ENCODE data around the gene PRKD1. TPM values are rescaled to one million over a fixed set of nuclear protein-coding genes. Genes with fewer than 3 reads are reported as not detected.

PRKD1 gene
- total and polyA plus RNA-seq, 2 of the 13 experiments (the other 11 are each of a cell fraction or from before 2014, with no cell fraction given): 0.22 to 1.3 TPM

- TF ChIP-seq ZBTB33 (CRISPR knock-in tag; IDR thresholded peaks at IDR 0.05) (no peak), ZBTB34 (CRISPR knock-in tag; IDR thresholded peaks at IDR 0.05) (no peak), HNRNPUL1 (IDR thresholded peaks at IDR 0.05; ENCODE audit: low read depth, low read length) (no peak), FOXP1 (IDR thresholded peaks at IDR 0.05) (no peak), FOXP1 (CRISPR knock-in tag; IDR thresholded peaks at IDR 0.05) (no peak), REL (CRISPR knock-in tag; conservative IDR thresholded peaks at IDR 0.05) (no peak)
These were observed 290.8 kb downstream of the PRKD1 start (continued) for GRCh38 chr14:29636870-29637269.

GRCh38 chr14:29630566-29631160 lies 297.0 kb downstream of the PRKD1 start:
- POLR2A ChIA-PET: no interaction called here
- CTCF ChIA-PET (ENCODE audit: low intra/inter-chr PET ratio, low total read pairs): no interaction called here
- 6% methylated on average over 5 of the region's 5 CpGs for WGBS (ENCODE audit: low lambda C conversion rate)
- H3K4me1 ChIP-seq (ENCODE audit: insufficient read depth, low read length): no peaks in the 10 kb centered on the region
- peaks cover 93% of the 10 kb centered on the region for H3K9me3 ChIP-seq (ENCODE audit: low read length)
- no TSS peak for BruUV-seq (replicated peaks)
- H3K79me2 ChIP-seq (ENCODE audit: insufficient read depth, low read length): no peaks in the 10 kb centered on the region
- no peaks in the 10 kb centered on the region for H3K27me3 ChIP-seq (ENCODE audit: control insufficient read depth in 1 of 2, insufficient read depth in 2 of 2, low read length in 2 of 2)
- no peaks in the 10 kb centered on the region for H3K36me3 ChIP-seq (replicated peaks in 1 of 2; ENCODE audit: control insufficient read depth in 1 of 2, insufficient read depth in 2 of 2, low read length in 2 of 2)
- H3K4me2 ChIP-seq (ENCODE audit: low read depth, low read length): no peak overlapping the region
- H4K20me1 ChIP-seq (ENCODE audit: insufficient read depth, low read length): no peaks in the 10 kb centered on the region
- H3K4me3 ChIP-seq (replicated peaks in 1 of 3; ENCODE audit: insufficient read depth in 1 of 3, low read depth in 2 of 3, low read length in 3 of 3): no peak overlapping the region
- DNase-seq (ENCODE audit: low spot score) (no peak), FAIRE-seq (no peak), ATAC-seq (no peak)
- intact Hi-C loops (cut with micrococcal nuclease; ENCODE audit: unreplicated experiment) (no loop called here), in situ Hi-C loops (cut with HindIII; ENCODE audit: extremely low pct_ligation_motif_present, low pct_unique_long_range_greater_than_20kb) (no loop called here)
- H2AFZ ChIP-seq (ENCODE audit: low read length): no peak overlapping the region
- no peak overlapping the region for H3K9ac ChIP-seq (ENCODE audit: insufficient read depth, low read depth, low read length)
- H3K27ac ChIP-seq (ENCODE audit: extremely low read length, insufficient read depth, low read length): no peak overlapping the region
- no peak for TF ChIP-seq ELF4 (CRISPR knock-in tag; IDR thresholded peaks at IDR 0.05; ENCODE audit: borderline replicate concordance)
- no peak for TF ChIP-seq ZNF281 (CRISPR knock-in tag; IDR thresholded peaks at IDR 0.05; ENCODE audit: borderline replicate concordance)
- no peak for TF ChIP-seq MIXL1 (CRISPR knock-in tag; IDR thresholded peaks at IDR 0.05)
- TF ChIP-seq ZBED4 (CRISPR knock-in tag; IDR thresholded peaks at IDR 0.05; ENCODE audit: borderline replicate concordance): no peak
- TF ChIP-seq HES4 (CRISPR knock-in tag; IDR thresholded peaks at IDR 0.05; ENCODE audit: borderline replicate concordance): no peak
- TF ChIP-seq ZNF251 (CRISPR knock-in tag; IDR thresholded peaks at IDR 0.05): no peak
- no peak for TF ChIP-seq CHD2 (IDR thresholded peaks at IDR 0.05; ENCODE audit: low read depth, low read length)
- no peak for TF ChIP-seq ZSCAN20 (CRISPR knock-in tag; IDR thresholded peaks at IDR 0.05; ENCODE audit: borderline replicate concordance)

All from HepG2 (cell line).